ENCODE measurements around the gene NMNAT2. TPM values are rescaled to one million over a fixed set of nuclear protein-coding genes. Genes with fewer than 3 reads are reported as not detected.

Gene NMNAT2
- total RNA-seq, 2 experiments from 2014 or later = not detected

DNA sequence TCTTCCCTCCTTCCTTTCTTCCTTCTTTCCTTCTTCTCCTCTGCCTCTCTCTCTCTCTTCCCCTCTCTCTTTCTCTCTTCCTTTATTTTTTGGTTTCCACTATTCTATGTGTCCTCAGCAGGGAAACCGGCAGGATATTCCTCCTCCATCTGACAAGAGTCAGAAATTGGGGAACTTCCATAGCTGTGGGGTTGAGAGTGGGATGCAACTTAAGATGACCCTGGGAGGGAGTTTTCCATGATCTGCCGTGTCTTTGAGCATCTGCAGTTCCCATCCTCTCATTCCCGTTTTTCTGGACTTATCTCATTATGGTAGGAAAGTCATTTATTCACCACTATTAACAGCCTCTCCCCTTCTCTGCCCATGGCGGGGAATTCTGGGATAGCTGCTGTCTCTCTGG is 98.6 kb downstream of the NMNAT2 start:
- POLR2A ChIA-PET = no interaction called here

GRCh38 chr1:183319051-183319450 is 99.1 kb downstream of the NMNAT2 start:
- CTCF ChIA-PET (ENCODE audit: unreplicated experiment) = no interaction called here
- no peaks in the 10 kb centered on the region for H3K4me1 ChIP-seq (ENCODE audit: insufficient read depth, low read length, poor library complexity, severe bottlenecking)
- H3K9me3 ChIP-seq (ENCODE audit: low read length) = no peaks in the 10 kb centered on the region
- intact Hi-C loops (cut with micrococcal nuclease; ENCODE audit: unreplicated experiment) = no loop called here
- TF ChIP-seq, protein P1, sequence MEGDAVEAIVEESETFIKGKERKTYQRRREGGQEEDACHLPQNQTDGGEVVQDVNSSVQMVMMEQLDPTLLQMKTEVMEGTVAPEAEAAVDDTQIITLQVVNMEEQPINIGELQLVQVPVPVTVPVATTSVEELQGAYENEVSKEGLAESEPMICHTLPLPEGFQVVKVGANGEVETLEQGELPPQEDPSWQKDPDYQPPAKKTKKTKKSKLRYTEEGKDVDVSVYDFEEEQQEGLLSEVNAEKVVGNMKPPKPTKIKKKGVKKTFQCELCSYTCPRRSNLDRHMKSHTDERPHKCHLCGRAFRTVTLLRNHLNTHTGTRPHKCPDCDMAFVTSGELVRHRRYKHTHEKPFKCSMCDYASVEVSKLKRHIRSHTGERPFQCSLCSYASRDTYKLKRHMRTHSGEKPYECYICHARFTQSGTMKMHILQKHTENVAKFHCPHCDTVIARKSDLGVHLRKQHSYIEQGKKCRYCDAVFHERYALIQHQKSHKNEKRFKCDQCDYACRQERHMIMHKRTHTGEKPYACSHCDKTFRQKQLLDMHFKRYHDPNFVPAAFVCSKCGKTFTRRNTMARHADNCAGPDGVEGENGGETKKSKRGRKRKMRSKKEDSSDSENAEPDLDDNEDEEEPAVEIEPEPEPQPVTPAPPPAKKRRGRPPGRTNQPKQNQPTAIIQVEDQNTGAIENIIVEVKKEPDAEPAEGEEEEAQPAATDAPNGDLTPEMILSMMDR (conservative IDR thresholded peaks at IDR 0.05; ENCODE audit: low read length) = no peak
- no peak for TF ChIP-seq EZH2phosphoT487 (IDR thresholded peaks at IDR 0.05; ENCODE audit: borderline replicate concordance, low read depth, low read length)
- no TSS peak for BruUV-seq (replicated peaks)
- H3K79me2 ChIP-seq (ENCODE audit: insufficient read depth, low read depth, low read length) = no peaks in the 10 kb centered on the region
- H3K36me3 ChIP-seq (ENCODE audit: insufficient read depth, low read length) = no peaks in the 10 kb centered on the region
- no peak overlapping the region for H3K4me3 ChIP-seq (ENCODE audit: low read depth, low read length, poor library complexity, severe bottlenecking)
- POLR2A ChIA-PET = no interaction called here
- no peaks in the 10 kb centered on the region for H4K20me1 ChIP-seq (ENCODE audit: insufficient read depth, low read length)
- H3K27ac ChIP-seq (ENCODE audit: low read depth, low read length, poor library complexity, severe bottlenecking) = no peak overlapping the region
- H2AFZ ChIP-seq (ENCODE audit: low read length) = no peak overlapping the region
- no peaks in the 10 kb centered on the region for H3K9me2 ChIP-seq (ENCODE audit: insufficient read depth, low read length)
- DNase-seq (ENCODE audit: low spot score) = no peak
- H3K4me2 ChIP-seq (ENCODE audit: low read length) = no peak overlapping the region

More for the DNA sequence above, 98.6 kb downstream of the NMNAT2 start:
- BruUV-seq (replicated peaks) = no TSS peak
- H2AFZ ChIP-seq (ENCODE audit: low read length) = no peak overlapping the region
- no peak for DNase-seq (ENCODE audit: low spot score)
- no peaks in the 10 kb centered on the region for H3K9me3 ChIP-seq (ENCODE audit: low read length)
- no peaks in the 10 kb centered on the region for H3K4me1 ChIP-seq (ENCODE audit: insufficient read depth, low read length, poor library complexity, severe bottlenecking)
- intact Hi-C loops (cut with micrococcal nuclease; ENCODE audit: unreplicated experiment) = no loop called here
- no peaks in the 10 kb centered on the region for H3K36me3 ChIP-seq (ENCODE audit: insufficient read depth, low read length)
- H4K20me1 ChIP-seq (ENCODE audit: insufficient read depth, low read length) = no peaks in the 10 kb centered on the region
- no peak overlapping the region for H3K4me3 ChIP-seq (ENCODE audit: low read depth, low read length, poor library complexity, severe bottlenecking)
- no peaks in the 10 kb centered on the region for H3K79me2 ChIP-seq (ENCODE audit: insufficient read depth, low read depth, low read length)
- CTCF ChIA-PET (ENCODE audit: unreplicated experiment) = no interaction called here
- no peaks in the 10 kb centered on the region for H3K9me2 ChIP-seq (ENCODE audit: insufficient read depth, low read length)
- H3K27ac ChIP-seq (ENCODE audit: low read depth, low read length, poor library complexity, severe bottlenecking) = no peak overlapping the region
- TF ChIP-seq, protein P1 (conservative IDR thresholded peaks at IDR 0.05; ENCODE audit: low read length) = no peak
- no peak for TF ChIP-seq EZH2phosphoT487 (IDR thresholded peaks at IDR 0.05; ENCODE audit: borderline replicate concordance, low read depth, low read length)
- no peak overlapping the region for H3K4me2 ChIP-seq (ENCODE audit: low read length)

GRCh38 chr1:183318433-183318832 is 99.7 kb downstream of the NMNAT2 start:
- H4K20me1 ChIP-seq (ENCODE audit: insufficient read depth, low read length) = no peaks in the 10 kb centered on the region
- no peaks in the 10 kb centered on the region for H3K9me3 ChIP-seq (ENCODE audit: low read length)
- ChIA-PET CTCF (ENCODE audit: unreplicated experiment) (interaction anchor here (0.5 kb wide), 1 partner anchor 56 kb away, joined by 3 read pairs; no protein-coding TSS in a partner anchor), POLR2A (no interaction called here)
- no peak for DNase-seq (ENCODE audit: low spot score)
- intact Hi-C loops (cut with micrococcal nuclease; ENCODE audit: unreplicated experiment) = no loop called here
- no peaks in the 10 kb centered on the region for H3K79me2 ChIP-seq (ENCODE audit: insufficient read depth, low read depth, low read length)
- no peaks in the 10 kb centered on the region for H3K36me3 ChIP-seq (ENCODE audit: insufficient read depth, low read length)
- H2AFZ ChIP-seq (ENCODE audit: low read length) = no peak overlapping the region
- TF ChIP-seq, protein P1 (conservative IDR thresholded peaks at IDR 0.05; ENCODE audit: low read length) = 0 out of 2 replicates have a peak, but pooled peaks have one; percentile 19
- TF ChIP-seq EZH2phosphoT487 (IDR thresholded peaks at IDR 0.05; ENCODE audit: borderline replicate concordance, low read depth, low read length) = no peak
- H3K9me2 ChIP-seq (ENCODE audit: insufficient read depth, low read length) = no peaks in the 10 kb centered on the region
- BruUV-seq (replicated peaks) = no TSS peak
- H3K27ac ChIP-seq (ENCODE audit: low read depth, low read length, poor library complexity, severe bottlenecking) = no peak overlapping the region
- no peak overlapping the region for H3K4me3 ChIP-seq (ENCODE audit: low read depth, low read length, poor library complexity, severe bottlenecking)
- H3K4me2 ChIP-seq (ENCODE audit: low read length) = no peak overlapping the region
- no peaks in the 10 kb centered on the region for H3K4me1 ChIP-seq (ENCODE audit: insufficient read depth, low read length, poor library complexity, severe bottlenecking)

All from OCI-LY7 (cell line).